GM12873 (cell line): Measurements from ENCODE around the gene SGTA.

Experiments used
- TF ChIP-seq, protein P1 (sequence below): IDR thresholded peaks from 2 replicates; pipeline ENCODE4 v1.5.1; 2012; ENCODE audit warnings: low read depth, mild to moderate bottlenecking, moderate library complexity, low read length, control low read depth; ENCODE audit not compliant: insufficient read depth; ENCODE audit errors: missing control alignments

The SGTA gene

DNA sequence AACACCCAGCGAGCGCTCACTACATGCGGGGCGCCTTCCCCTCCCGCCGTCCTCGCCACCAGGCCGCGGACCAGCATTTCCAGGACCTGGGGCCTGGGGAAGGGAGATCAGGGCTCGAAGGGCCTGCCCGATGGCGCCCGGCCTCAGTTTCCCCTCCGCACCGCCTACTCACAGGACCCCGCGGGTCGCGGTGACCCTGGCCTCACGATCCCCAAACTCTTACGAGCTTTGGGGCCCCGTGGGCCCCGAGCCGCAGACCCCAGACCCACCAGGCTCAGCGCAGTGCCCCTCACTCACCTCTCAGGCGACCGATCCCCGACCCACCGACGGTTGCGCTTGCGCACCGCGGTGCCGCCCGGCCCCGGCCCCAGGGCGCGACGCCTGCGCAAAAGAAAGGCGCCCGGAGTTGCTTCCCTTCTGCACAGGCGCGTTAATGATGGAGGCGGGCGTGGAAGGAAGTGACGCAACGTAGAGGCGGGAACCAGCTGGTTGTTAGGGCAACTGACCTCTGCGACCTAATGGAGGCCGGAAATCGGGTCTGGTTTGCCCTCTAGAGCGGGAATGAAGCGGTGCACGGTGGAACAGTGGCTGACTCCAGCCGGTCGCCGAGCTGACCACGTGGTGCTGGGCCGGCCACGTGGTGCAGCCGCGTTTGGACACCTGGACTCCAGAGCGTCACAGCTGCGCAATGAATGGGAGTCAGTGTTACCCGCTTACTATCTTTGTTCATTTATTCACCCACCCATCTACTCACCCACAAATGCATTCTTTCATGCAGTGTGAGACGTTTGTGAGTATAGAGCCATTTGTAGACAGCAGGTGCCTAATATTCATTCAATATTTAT, at the start of gene SGTA:
TSS of gene SGTA (minus strand) at position 338 of the 845 bp plus-strand sequence. CDS start 14,205 bp downstream, outside the sequence.
- TF ChIP-seq, protein P1, sequence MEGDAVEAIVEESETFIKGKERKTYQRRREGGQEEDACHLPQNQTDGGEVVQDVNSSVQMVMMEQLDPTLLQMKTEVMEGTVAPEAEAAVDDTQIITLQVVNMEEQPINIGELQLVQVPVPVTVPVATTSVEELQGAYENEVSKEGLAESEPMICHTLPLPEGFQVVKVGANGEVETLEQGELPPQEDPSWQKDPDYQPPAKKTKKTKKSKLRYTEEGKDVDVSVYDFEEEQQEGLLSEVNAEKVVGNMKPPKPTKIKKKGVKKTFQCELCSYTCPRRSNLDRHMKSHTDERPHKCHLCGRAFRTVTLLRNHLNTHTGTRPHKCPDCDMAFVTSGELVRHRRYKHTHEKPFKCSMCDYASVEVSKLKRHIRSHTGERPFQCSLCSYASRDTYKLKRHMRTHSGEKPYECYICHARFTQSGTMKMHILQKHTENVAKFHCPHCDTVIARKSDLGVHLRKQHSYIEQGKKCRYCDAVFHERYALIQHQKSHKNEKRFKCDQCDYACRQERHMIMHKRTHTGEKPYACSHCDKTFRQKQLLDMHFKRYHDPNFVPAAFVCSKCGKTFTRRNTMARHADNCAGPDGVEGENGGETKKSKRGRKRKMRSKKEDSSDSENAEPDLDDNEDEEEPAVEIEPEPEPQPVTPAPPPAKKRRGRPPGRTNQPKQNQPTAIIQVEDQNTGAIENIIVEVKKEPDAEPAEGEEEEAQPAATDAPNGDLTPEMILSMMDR = peak; percentile 64

GRCh38 chr19:2827840-2828489, 44.9 kb upstream of the SGTA start:
- TF ChIP-seq, protein P1 = no peak

DNA sequence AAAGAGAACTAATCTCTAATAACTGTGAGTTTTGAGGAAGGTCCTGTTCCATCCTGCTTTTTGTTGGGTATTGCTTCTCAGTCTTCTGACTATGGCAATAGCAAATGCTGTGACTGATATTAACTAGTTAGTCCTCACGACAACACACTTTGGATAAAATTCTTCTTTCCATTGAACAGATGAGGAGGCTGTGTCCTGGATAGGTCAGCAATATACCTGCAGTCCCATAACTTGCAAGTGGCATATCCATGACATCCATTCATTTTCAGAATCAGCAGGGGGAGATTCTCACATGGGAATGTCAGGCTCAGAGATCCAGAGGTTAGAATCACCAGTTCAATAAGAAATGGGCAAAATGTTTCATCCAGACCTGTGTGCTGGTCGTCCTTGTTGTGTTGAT, 43.9 kb upstream of the SGTA start:
- TF ChIP-seq, protein P1 = no peak

- TF ChIP-seq, protein P1 = no peak
Observed at GRCh38 chr19:2824129-2824528, 41.1 kb upstream of the SGTA start.

GRCh38 chr19:2823646-2824045, 40.6 kb upstream of the SGTA start:
- TF ChIP-seq, protein P1 = no peak

- TF ChIP-seq, protein P1 = no peak
Observed at GRCh38 chr19:2822846-2823245, 39.8 kb upstream of the SGTA start.

- TF ChIP-seq, protein P1 = no peak
Observed at GRCh38 chr19:2820112-2820702, 37.1 kb upstream of the SGTA start.
